H1 (cell line): ENCODE data around the gene GPS1.

Source experiments
- CEBPB ChIP-seq: IDR thresholded peaks from 2 replicates; pipeline ENCODE4 v1.6.1; 2012; ENCODE audit warnings: low read depth, low read length
- CHD7 ChIP-seq: fragments of 300-600 bp; sonication (generic); IDR thresholded peaks from 2 replicates; pipeline ENCODE4 v1.7.1; 2012; ENCODE audit warnings: low read length, moderate library complexity, mild to moderate bottlenecking, inconsistent platforms; ENCODE audit not compliant: insufficient replicate concordance
- CREB1 ChIP-seq: IDR thresholded peaks from 2 replicates; pipeline ENCODE4 v1.6.1; 2012; ENCODE audit warnings: inconsistent platforms
- EP300 ChIP-seq, 2 experiments: IDR thresholded peaks; 1 replicate in 1 of 2; 2 replicates in 1 of 2; pipeline ENCODE4 v1.6.1; 2011 to 2012; ENCODE audit warnings: low read depth in 2 of 2, low read length in 2 of 2, mild to moderate bottlenecking in 2 of 2, borderline replicate concordance in 1 of 2, inconsistent platforms in 1 of 2, moderate library complexity in 1 of 2
- FOSL1 ChIP-seq: IDR thresholded peaks from 2 replicates; pipeline ENCODE4 v1.6.1; 2011; ENCODE audit warnings: mild to moderate bottlenecking, low read depth, low read length, moderate library complexity; ENCODE audit not compliant: insufficient read depth
- HDAC2 ChIP-seq, 2 experiments: fragments of 300-600 bp in 1 of 2; sonication (generic) in 1 of 2; IDR thresholded peaks; 2 replicates each; pipeline ENCODE4 v1.6.1; 2011 to 2012; ENCODE audit warnings: low read depth in 2 of 2, low read length in 2 of 2, mild to moderate bottlenecking in 2 of 2, moderate library complexity in 2 of 2, borderline replicate concordance in 1 of 2, inconsistent platforms in 1 of 2
- JUND ChIP-seq: IDR thresholded peaks from 2 replicates; pipeline ENCODE4 v1.6.1; 2011; ENCODE audit warnings: mild to moderate bottlenecking, improper control_type of control experiment, low read length
- POLR2A ChIP-seq, 2 experiments: IDR thresholded peaks; 1 replicate in 1 of 2; 2 replicates in 1 of 2; pipeline ENCODE4 v1.6.1; 2011; ENCODE audit warnings: low read depth in 2 of 2, low read length in 2 of 2, mild to moderate bottlenecking in 2 of 2; ENCODE audit errors: control extremely low read depth in 1 of 2
- POLR2AphosphoS5 ChIP-seq: IDR thresholded peaks from 2 replicates; pipeline ENCODE4 v1.6.1; 2011; ENCODE audit warnings: low read depth, low read length
- RAD21 ChIP-seq, 2 experiments: IDR thresholded peaks in 1 of 2; conservative IDR thresholded peaks in 1 of 2; 2 replicates each; pipeline ENCODE4 v1.6.1; 2011; ENCODE audit warnings: low read depth in 2 of 2, low read length in 2 of 2, improper control_type of control experiment in 1 of 2, inconsistent platforms in 1 of 2, mild to moderate bottlenecking in 1 of 2, moderate library complexity in 1 of 2
- SUZ12 ChIP-seq: fragments of 200-600 bp; sonication (generic); IDR thresholded peaks from 2 replicates; pipeline ENCODE4 v1.6.1; 2012; ENCODE audit warnings: mild to moderate bottlenecking, inconsistent platforms, low read length, moderate library complexity, mixed read lengths
- TF ChIP-seq, protein P1 (sequence below), 3 experiments: IDR thresholded peaks; 1 replicate in 2 of 3; 2 replicates in 1 of 3; pipeline versions ENCODE4 v1.5.1 to v1.6.1; 2011; ENCODE audit warnings: low read length in 3 of 3, mild to moderate bottlenecking in 3 of 3, inconsistent platforms in 2 of 3, low read depth in 1 of 3, moderate library complexity in 1 of 3; ENCODE audit not compliant: insufficient read depth in 1 of 3; ENCODE audit errors: control extremely low read depth in 1 of 3
- TF ChIP-seq, protein P2 (sequence below): IDR thresholded peaks from 2 replicates; pipeline ENCODE4 v1.6.1; 2012; ENCODE audit warnings: inconsistent platforms
- TF ChIP-seq, protein P3 (sequence below): IDR thresholded peaks from 2 replicates; pipeline ENCODE4 v1.6.1; 2012; ENCODE audit warnings: inconsistent platforms

DNA sequence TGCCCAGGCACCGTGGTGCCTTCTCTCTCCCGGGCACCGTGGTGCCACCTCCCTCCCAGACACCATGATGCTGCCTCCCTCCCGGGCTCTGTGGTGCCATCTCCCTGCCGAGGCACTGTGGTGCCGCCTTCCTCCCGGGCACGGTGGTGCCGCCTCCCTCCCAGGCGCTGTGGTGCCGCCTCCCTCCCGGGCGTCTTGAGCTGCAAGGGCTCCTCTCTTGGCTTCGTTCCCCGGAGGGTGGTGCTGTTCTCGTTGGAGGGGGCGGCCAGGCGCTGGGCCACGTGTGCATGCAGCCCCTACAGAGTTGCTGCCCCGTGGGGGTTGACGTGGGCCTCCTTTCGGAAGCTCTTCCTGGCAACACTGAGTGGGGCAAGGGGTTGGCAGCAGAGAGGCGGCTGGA, 37.3 kb upstream of the GPS1 start:
- TF ChIP-seq, protein P1, sequence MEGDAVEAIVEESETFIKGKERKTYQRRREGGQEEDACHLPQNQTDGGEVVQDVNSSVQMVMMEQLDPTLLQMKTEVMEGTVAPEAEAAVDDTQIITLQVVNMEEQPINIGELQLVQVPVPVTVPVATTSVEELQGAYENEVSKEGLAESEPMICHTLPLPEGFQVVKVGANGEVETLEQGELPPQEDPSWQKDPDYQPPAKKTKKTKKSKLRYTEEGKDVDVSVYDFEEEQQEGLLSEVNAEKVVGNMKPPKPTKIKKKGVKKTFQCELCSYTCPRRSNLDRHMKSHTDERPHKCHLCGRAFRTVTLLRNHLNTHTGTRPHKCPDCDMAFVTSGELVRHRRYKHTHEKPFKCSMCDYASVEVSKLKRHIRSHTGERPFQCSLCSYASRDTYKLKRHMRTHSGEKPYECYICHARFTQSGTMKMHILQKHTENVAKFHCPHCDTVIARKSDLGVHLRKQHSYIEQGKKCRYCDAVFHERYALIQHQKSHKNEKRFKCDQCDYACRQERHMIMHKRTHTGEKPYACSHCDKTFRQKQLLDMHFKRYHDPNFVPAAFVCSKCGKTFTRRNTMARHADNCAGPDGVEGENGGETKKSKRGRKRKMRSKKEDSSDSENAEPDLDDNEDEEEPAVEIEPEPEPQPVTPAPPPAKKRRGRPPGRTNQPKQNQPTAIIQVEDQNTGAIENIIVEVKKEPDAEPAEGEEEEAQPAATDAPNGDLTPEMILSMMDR (IDR thresholded peaks at IDR 0.05; ENCODE audit: control extremely low read depth in 1 of 3, insufficient read depth in 1 of 3, low read depth in 1 of 3, low read length in 3 of 3) = no peak
- TF ChIP-seq HDAC2 (IDR thresholded peaks at IDR 0.05; ENCODE audit: borderline replicate concordance in 1 of 2, low read depth in 2 of 2, low read length in 2 of 2) (no peak), EP300 (IDR thresholded peaks at IDR 0.05; ENCODE audit: borderline replicate concordance in 1 of 2, low read depth in 2 of 2, low read length in 2 of 2) (no peak), RAD21 (IDR thresholded peaks at IDR 0.05 in 1 of 2, conservative IDR thresholded peaks at IDR 0.05 in 1 of 2; ENCODE audit: low read depth in 2 of 2, low read length in 2 of 2) (no peak), CHD7 (no peak), CREB1 (no peak), CEBPB (no peak), SUZ12 (no peak), POLR2A (IDR thresholded peaks at IDR 0.05; ENCODE audit: control extremely low read depth in 1 of 2, low read depth in 2 of 2, low read length in 2 of 2) (no peak), JUND (no peak), FOSL1 (no peak), POLR2AphosphoS5 (no peak)
- TF ChIP-seq, protein P2, sequence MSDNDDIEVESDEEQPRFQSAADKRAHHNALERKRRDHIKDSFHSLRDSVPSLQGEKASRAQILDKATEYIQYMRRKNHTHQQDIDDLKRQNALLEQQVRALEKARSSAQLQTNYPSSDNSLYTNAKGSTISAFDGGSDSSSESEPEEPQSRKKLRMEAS = no peak
- TF ChIP-seq, protein P3, sequence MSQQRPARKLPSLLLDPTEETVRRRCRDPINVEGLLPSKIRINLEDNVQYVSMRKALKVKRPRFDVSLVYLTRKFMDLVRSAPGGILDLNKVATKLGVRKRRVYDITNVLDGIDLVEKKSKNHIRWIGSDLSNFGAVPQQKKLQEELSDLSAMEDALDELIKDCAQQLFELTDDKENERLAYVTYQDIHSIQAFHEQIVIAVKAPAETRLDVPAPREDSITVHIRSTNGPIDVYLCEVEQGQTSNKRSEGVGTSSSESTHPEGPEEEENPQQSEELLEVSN = no peak
